NCI-H774 (cell line): ENCODE measurements around the gene AGMO.
"Not testable (repeated sequence)": the region's sequence is repeated elsewhere in the genome, so short reads cannot be mapped to it uniquely, and the experiment has no call there.

ENCODE experiments used
- DNase-seq: peaks from one replicate; lab custom pipeline; 2025; lab: John Stamatoyannopoulos, UW

The AGMO gene

GRCh38 chr7:15559416-15559928 lies 2.3 kb downstream of the AGMO start:
- peak; percentile 41 for DNase-seq

- no peak for DNase-seq
Measured at GRCh38 chr7:15558756-15559155, 3.1 kb downstream of the AGMO start.

- no peak for DNase-seq
Measured at GRCh38 chr7:15557686-15558085, 4.1 kb downstream of the AGMO start.

- no peak for DNase-seq
Measured at GRCh38 chr7:15557186-15557585, 4.6 kb downstream of the AGMO start.

GRCh38 chr7:15556339-15557105 lies 5.3 kb downstream of the AGMO start:
- no peak for DNase-seq

- DNase-seq: peak; percentile 61
Measured at GRCh38 chr7:15555381-15555859, 6.4 kb downstream of the AGMO start.

GRCh38 chr7:15554744-15555143 lies 7.1 kb downstream of the AGMO start:
- no peak for DNase-seq

- no peak for DNase-seq
Measured at GRCh38 chr7:15554081-15554480, 7.7 kb downstream of the AGMO start.

- DNase-seq: not testable (repeated sequence)
Measured at GRCh38 chr7:15547320-15547719, 14.5 kb downstream of the AGMO start.

GRCh38 chr7:15546272-15546792 lies 15.5 kb downstream of the AGMO start:
- DNase-seq: no peak

- DNase-seq: no peak
Measured at GRCh38 chr7:15544050-15544449, 17.8 kb downstream of the AGMO start.

GRCh38 chr7:15543256-15543655 lies 18.6 kb downstream of the AGMO start:
- DNase-seq: no peak

- no peak for DNase-seq
Measured at GRCh38 chr7:15527648-15528047, 34.2 kb downstream of the AGMO start.

- no peak for DNase-seq
Measured at GRCh38 chr7:15525652-15526263, 36.1 kb downstream of the AGMO start.

GRCh38 chr7:15524077-15524476 lies 37.7 kb downstream of the AGMO start:
- no peak for DNase-seq

- not testable (repeated sequence) for DNase-seq
Measured at GRCh38 chr7:15517865-15518264, 44.0 kb downstream of the AGMO start.

- DNase-seq: no peak
Measured at GRCh38 chr7:15515252-15515651, 46.6 kb downstream of the AGMO start.

- DNase-seq: no peak
Measured at GRCh38 chr7:15508258-15508657, 53.6 kb downstream of the AGMO start.

GRCh38 chr7:15507708-15508107 lies 54.1 kb downstream of the AGMO start:
- DNase-seq: no peak

GRCh38 chr7:15507171-15507570 lies 54.6 kb downstream of the AGMO start:
- DNase-seq: no peak

GRCh38 chr7:15505761-15506160 lies 56.1 kb downstream of the AGMO start:
- no peak for DNase-seq

GRCh38 chr7:15504351-15504750 lies 57.5 kb downstream of the AGMO start:
- no peak for DNase-seq
